GM12891 (cell line): ENCODE measurements around the gene ALDH3B1.

ENCODE experiments used
- POLR2A ChIP-seq: IDR thresholded peaks from 2 replicates; pipeline ENCODE4 v1.6.1; 2011; ENCODE audit warnings: low read depth, low read length, control low read depth
- TAF1 ChIP-seq: IDR thresholded peaks from 2 replicates; pipeline ENCODE4 v1.6.1; 2011; ENCODE audit warnings: low read depth, low read length, control low read depth

- TF ChIP-seq POLR2A (no peak), TAF1 (no peak)
These were observed 4.9 kb downstream of the ALDH3B1 start for GRCh38 chr11:68014947-68015447.
